Neural cell (in vitro differentiated cells): Measurements from ENCODE around the gene TRIOBP. TPM values are rescaled to one million over a fixed set of nuclear protein-coding genes. Genes with fewer than 3 reads are reported as not detected.

ENCODE experiments used
- H2AFZ ChIP-seq: fragments of 200-600, 300-800 bp; sonication (generic), shearing (Covaris generic); 2 replicates; pipeline ENCODE4 v1.6.0; 2014; ENCODE audit warnings: low read depth, mild to moderate bottlenecking, antibody characterized with exemption, low read length, moderate library complexity
- H3F3A ChIP-seq: fragments of 200-600 bp; shearing (Covaris generic); 2 replicates; pipeline ENCODE4 v1.6.1; 2016; ENCODE audit warnings: mild to moderate bottlenecking, moderate library complexity, mixed read lengths, antibody characterized with exemption, low read length; ENCODE audit not compliant: insufficient read depth, poor library complexity, severe bottlenecking
- H3K27ac ChIP-seq: fragments of 200-600, 300-800 bp; sonication (generic), shearing (Covaris generic); 2 replicates; pipeline ENCODE4 v1.5.1; 2014; ENCODE audit warnings: mild to moderate bottlenecking, low read length, moderate library complexity
- H3K27me3 ChIP-seq: fragments of 300-800, 200-600 bp; sonication (generic), shearing (Covaris generic); 2 replicates; pipeline ENCODE4 v1.6.0; 2014; ENCODE audit warnings: mild to moderate bottlenecking, low read depth, low read length, moderate library complexity; ENCODE audit not compliant: insufficient read depth
- H3K36me3 ChIP-seq: fragments of 300-800, 200-600 bp; sonication (generic), shearing (Covaris generic); 2 replicates; pipeline ENCODE4 v1.5.1; 2014; ENCODE audit warnings: mild to moderate bottlenecking, antibody characterized with exemption, low read length, moderate library complexity; ENCODE audit not compliant: insufficient read depth
- H3K4me2 ChIP-seq: fragments of 300-800, 200-600 bp; sonication (generic), shearing (Covaris generic); 2 replicates; pipeline ENCODE4 v1.6.0; 2014; ENCODE audit warnings: mild to moderate bottlenecking, low read length
- H3K4me3 ChIP-seq: fragments of 300-800, 200-600 bp; sonication (generic), shearing (Covaris generic); 2 replicates; pipeline ENCODE4 v1.5.1; 2014; ENCODE audit warnings: mild to moderate bottlenecking, low read length, moderate library complexity
- H3K79me2 ChIP-seq: fragments of 200-600 bp; shearing (Covaris generic); replicated peaks from 2 replicates; pipeline ENCODE4 v1.6.0; 2014; ENCODE audit warnings: mild to moderate bottlenecking, low read length, moderate library complexity; ENCODE audit not compliant: insufficient read depth
- H3K9ac ChIP-seq: fragments of 300-800, 200-600 bp; sonication (generic), shearing (Covaris generic); 2 replicates; pipeline ENCODE4 v1.6.1; 2016; ENCODE audit warnings: mild to moderate bottlenecking, low read length, mixed read lengths
- H3K9me2 ChIP-seq: fragments of 200-600 bp; shearing (Covaris generic); 2 replicates; pipeline ENCODE4 v1.6.1; 2016; ENCODE audit warnings: mild to moderate bottlenecking, low read length, mixed read lengths; ENCODE audit not compliant: insufficient read depth
- H3K9me3 ChIP-seq: fragments of 200-600, 300-800 bp; sonication (generic), shearing (Covaris generic); 2 replicates; pipeline ENCODE4 v1.6.1; 2016; ENCODE audit warnings: mild to moderate bottlenecking, mixed run types, low read length, moderate library complexity, mixed read lengths
- H4K20me1 ChIP-seq: fragments of 200-600 bp; shearing (Covaris generic); 2 replicates; pipeline ENCODE4 v1.6.1; 2016; ENCODE audit warnings: mild to moderate bottlenecking, mixed run types; ENCODE audit not compliant: insufficient read depth
- CTCF ChIP-seq: fragments of 450-650 bp; IDR thresholded peaks from 2 replicates; pipeline ENCODE4 v1.5.1; 2014; ENCODE audit warnings: antibody characterized with exemption, mild to moderate bottlenecking, moderate library complexity; ENCODE audit not compliant: poor library complexity, severe bottlenecking
- EP300 ChIP-seq: fragments of 450-650 bp; conservative IDR thresholded peaks from 2 replicates; pipeline ENCODE4 v1.6.1; 2014; ENCODE audit warnings: antibody characterized with exemption, mild to moderate bottlenecking, moderate library complexity; ENCODE audit not compliant: poor library complexity, severe bottlenecking
- EZH2 ChIP-seq: fragments of 200-600, 300-800 bp; shearing (Covaris generic), sonication (generic); IDR thresholded peaks from 2 replicates; pipeline ENCODE4 v1.6.1; 2014; ENCODE audit warnings: antibody characterized with exemption, low read length, borderline replicate concordance, mild to moderate bottlenecking; ENCODE audit not compliant: insufficient read depth, poor library complexity, severe bottlenecking
- MXI1 ChIP-seq: fragments of 450-650 bp; conservative IDR thresholded peaks from 2 replicates; pipeline ENCODE4 v1.6.1; 2014; ENCODE audit warnings: antibody characterized with exemption, mild to moderate bottlenecking; ENCODE audit not compliant: poor library complexity, severe bottlenecking
- POLR2AphosphoS5 ChIP-seq: IDR thresholded peaks from 2 replicates; pipeline ENCODE4 v1.6.1; 2012
- RAD21 ChIP-seq: fragments of 450-650 bp; conservative IDR thresholded peaks from 2 replicates; pipeline ENCODE4 v1.6.1; 2014; ENCODE audit warnings: antibody characterized with exemption, mild to moderate bottlenecking, moderate library complexity
- REST ChIP-seq: IDR thresholded peaks from 2 replicates; pipeline ENCODE4 v1.6.1; 2012; ENCODE audit warnings: borderline replicate concordance
- SMC3 ChIP-seq: fragments of 450-650 bp; conservative IDR thresholded peaks from 2 replicates; pipeline ENCODE4 v1.6.1; 2014; ENCODE audit warnings: antibody characterized with exemption, mild to moderate bottlenecking, moderate library complexity; ENCODE audit not compliant: poor library complexity
- TAF1 ChIP-seq: IDR thresholded peaks from 2 replicates; pipeline ENCODE4 v1.6.1; 2012; ENCODE audit warnings: low read depth
- polyA plus RNA-seq: library from polyadenylated mRNA; depleted of rRNA; stranded (reverse); fragments of >200 nt; gene quantifications from 2 replicates; pipeline ENCODE4 v1.2.3, GENCODE V29; 2014

Gene TRIOBP
- polyA plus RNA-seq, 1 donor from 2014 or later: 16.2 TPM

DNA sequence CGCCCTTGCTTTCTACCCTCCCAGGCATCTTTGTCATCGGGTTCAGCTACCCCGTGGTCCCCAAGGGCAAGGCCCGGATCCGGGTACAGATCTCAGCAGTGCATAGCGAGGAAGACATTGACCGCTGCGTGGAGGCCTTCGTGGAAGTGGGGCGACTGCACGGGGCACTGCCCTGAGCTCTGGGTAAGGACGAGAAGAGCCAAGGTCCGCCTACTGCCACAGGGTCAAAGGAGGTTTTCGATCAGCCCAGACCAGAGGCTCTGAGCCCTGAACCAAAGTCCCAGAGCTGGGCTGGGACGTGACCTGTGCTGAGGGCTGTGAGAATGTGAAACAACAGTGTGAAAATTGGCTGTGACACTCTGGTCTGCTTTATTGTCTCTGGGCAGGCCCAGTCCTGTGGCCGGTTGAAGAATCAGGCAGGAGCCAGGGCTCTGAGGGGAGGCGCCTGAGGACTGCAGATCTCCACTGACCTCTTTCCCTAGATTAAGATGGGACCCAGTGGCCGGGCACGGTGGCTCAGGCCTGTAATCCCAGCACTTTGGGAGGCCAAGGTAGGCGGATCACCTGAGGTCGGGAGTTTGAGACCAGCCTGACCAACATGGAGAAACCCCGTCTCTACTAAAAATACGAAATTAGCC lies 119.8 kb downstream of the TRIOBP start:
- H3F3A ChIP-seq: no peaks in the 10 kb centered on the region
- H3K36me3 ChIP-seq: no peaks in the 10 kb centered on the region
- peaks cover 25% of the 10 kb centered on the region for H3K27me3 ChIP-seq
- H3K4me3 ChIP-seq: no peak overlapping the region
- H3K9me2 ChIP-seq: no peaks in the 10 kb centered on the region
- no peaks in the 10 kb centered on the region for H4K20me1 ChIP-seq
- H3K9ac ChIP-seq: no peak overlapping the region
- H3K27ac ChIP-seq: no peak overlapping the region
- TF ChIP-seq EP300 (no peak), TAF1 (no peak), POLR2AphosphoS5 (no peak), CTCF (no peak), SMC3 (no peak), EZH2 (no peak), MXI1 (no peak)
- H3K9me3 ChIP-seq: no peaks in the 10 kb centered on the region
- H2AFZ ChIP-seq: no peak overlapping the region
- no peaks in the 10 kb centered on the region for H3K79me2 ChIP-seq
- no peak overlapping the region for H3K4me2 ChIP-seq

GRCh38 chr22:37817705-37818408 lies 121.0 kb downstream of the TRIOBP start:
- Histone ChIP-seq H2AFZ (no peak overlapping the region), H3K79me2 (no peaks in the 10 kb centered on the region), H3K9me2 (no peaks in the 10 kb centered on the region), H3K4me2 (no peak overlapping the region), H3K36me3 (no peaks in the 10 kb centered on the region), H3K9me3 (no peaks in the 10 kb centered on the region), H4K20me1 (no peaks in the 10 kb centered on the region), H3K4me3 (peak overlapping the region; percentile 62), H3K9ac (peak overlapping the region; percentile 55), H3K27ac (no peak overlapping the region), H3K27me3 (peaks cover 34% of the 10 kb centered on the region), H3F3A (no peaks in the 10 kb centered on the region)
- TF ChIP-seq MXI1 (peak; percentile 18), EZH2 (no peak), RAD21 (peak; percentile 93), TAF1 (no peak), SMC3 (peak; percentile 91), POLR2AphosphoS5 (no peak), CTCF (peak; percentile 98), REST (no peak), EP300 (no peak)
